Epithelial cell of proximal tubule (primary cell): ENCODE data around the gene WDR87. TPM values are rescaled to one million over a fixed set of nuclear protein-coding genes. Genes with fewer than 3 reads are reported as not detected.

ENCODE experiments used
- DNase-seq: peaks from one replicate; pipeline ENCODE4 v3.0.0-alpha.2; 2011; ENCODE audit warnings: low read depth
- H3K4me3 ChIP-seq: 2 replicates; pipeline ENCODE4 v1.5.1; 2011; ENCODE audit warnings: low read depth, mild to moderate bottlenecking, low read length
- total RNA-seq: library from RNA; depleted of rRNA; stranded (reverse); fragments of >200 nt; gene quantifications from 2 replicates; pipeline ENCODE4 v1.2.3, GENCODE V29; 2015
- TF ChIP-seq, protein P1 (sequence below): conservative IDR thresholded peaks from 2 replicates; pipeline ENCODE4 v1.5.1; 2012; ENCODE audit warnings: low read depth, mild to moderate bottlenecking, low read length

Gene WDR87
- total RNA-seq, 1 donor from 2014 or later = not detected

DNA sequence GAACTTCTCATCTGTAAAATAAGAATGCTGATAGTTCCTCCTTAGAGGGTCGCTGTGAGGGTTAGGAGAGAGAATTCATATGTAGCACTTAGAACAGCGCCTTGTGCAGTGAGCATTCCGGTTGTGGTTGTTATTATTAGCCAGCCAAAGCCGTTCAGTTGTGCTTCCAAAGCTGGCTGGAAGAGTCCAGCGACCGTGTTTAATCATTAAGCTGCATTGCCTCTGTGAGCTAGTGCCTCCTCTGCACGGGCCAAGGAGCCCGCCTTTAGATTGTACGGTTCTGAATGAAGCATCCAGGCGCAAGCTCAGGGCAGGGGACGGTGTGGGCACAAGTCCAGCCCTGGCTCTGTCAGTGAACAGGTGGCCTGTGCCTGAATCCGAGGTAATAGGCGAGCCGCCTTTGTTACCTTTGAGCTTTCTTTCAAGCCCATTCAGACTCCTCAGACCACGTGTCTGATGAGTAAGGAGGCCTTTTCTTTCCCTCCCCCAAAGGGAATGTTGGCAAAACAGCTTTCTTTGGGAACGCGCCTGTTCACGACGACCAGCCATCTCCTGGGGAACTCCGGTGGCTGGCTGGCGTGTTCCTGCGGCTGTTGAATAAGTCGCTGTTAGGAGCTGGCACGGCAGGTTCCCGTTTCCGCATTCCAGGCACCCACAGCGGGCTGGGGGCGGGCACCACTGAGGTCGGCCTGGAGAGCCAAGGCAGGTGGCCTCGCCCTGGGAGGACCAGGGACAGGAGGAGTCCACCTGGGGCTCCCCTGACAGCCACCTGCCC, 25.7 kb upstream of the WDR87 start:
- H3K4me3 ChIP-seq = peak overlapping the region; percentile 60
- TF ChIP-seq, protein P1, sequence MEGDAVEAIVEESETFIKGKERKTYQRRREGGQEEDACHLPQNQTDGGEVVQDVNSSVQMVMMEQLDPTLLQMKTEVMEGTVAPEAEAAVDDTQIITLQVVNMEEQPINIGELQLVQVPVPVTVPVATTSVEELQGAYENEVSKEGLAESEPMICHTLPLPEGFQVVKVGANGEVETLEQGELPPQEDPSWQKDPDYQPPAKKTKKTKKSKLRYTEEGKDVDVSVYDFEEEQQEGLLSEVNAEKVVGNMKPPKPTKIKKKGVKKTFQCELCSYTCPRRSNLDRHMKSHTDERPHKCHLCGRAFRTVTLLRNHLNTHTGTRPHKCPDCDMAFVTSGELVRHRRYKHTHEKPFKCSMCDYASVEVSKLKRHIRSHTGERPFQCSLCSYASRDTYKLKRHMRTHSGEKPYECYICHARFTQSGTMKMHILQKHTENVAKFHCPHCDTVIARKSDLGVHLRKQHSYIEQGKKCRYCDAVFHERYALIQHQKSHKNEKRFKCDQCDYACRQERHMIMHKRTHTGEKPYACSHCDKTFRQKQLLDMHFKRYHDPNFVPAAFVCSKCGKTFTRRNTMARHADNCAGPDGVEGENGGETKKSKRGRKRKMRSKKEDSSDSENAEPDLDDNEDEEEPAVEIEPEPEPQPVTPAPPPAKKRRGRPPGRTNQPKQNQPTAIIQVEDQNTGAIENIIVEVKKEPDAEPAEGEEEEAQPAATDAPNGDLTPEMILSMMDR = no peak
- peak; percentile 91 for DNase-seq

DNA sequence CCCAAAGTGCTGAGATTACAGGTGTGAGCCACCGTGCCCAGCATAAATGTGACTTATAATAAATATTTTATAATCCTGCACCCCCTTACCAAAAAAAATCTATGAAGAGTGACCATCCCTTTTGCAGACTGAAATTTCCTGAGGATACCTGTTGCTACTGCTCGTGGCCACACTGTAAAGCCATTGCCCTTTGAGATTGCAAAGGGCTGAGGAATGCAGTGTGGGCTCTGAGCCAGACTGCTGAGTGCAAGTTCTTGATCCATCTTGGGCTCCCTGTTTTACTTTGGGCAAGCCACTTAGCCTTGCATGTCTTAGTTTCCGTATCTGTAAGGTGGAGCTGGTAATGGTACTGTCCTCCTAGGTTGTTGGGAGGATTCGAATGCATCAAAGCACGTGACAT, 24.0 kb upstream of the WDR87 start:
- no peak overlapping the region for H3K4me3 ChIP-seq

DNA sequence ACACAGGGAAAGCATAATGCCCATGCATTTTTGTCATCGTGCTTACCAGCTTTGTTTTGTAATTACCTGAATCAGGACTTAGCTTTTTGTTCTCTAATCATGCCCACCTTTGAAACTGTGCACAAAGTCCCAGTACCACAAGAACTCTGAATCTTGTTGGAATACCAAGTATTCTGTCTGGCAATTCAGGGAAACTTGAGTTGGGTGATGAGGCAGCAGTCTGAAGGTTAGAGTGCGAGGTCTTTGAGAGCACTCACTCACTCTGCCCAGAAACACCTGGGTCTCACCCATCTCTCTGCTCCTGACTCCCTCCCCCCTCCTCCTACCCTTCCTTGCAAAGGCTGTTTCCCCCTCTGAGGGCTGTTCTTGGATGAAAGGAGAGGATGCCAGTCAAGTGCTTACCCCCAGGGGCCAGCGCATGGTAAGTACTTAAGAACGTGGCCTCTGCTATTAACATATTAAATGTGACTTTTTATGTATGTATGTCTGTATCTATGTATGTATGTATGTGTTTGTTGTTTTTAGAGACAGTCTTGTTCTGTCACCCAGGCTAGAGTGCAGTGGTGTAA, 23.0 kb upstream of the WDR87 start:
- no peak for DNase-seq
- TF ChIP-seq, protein P1 = no peak
- no peak overlapping the region for H3K4me3 ChIP-seq

More for the DNA sequence above, 24.0 kb upstream of the WDR87 start:
- TF ChIP-seq, protein P1 = no peak
- DNase-seq = no peak

DNA sequence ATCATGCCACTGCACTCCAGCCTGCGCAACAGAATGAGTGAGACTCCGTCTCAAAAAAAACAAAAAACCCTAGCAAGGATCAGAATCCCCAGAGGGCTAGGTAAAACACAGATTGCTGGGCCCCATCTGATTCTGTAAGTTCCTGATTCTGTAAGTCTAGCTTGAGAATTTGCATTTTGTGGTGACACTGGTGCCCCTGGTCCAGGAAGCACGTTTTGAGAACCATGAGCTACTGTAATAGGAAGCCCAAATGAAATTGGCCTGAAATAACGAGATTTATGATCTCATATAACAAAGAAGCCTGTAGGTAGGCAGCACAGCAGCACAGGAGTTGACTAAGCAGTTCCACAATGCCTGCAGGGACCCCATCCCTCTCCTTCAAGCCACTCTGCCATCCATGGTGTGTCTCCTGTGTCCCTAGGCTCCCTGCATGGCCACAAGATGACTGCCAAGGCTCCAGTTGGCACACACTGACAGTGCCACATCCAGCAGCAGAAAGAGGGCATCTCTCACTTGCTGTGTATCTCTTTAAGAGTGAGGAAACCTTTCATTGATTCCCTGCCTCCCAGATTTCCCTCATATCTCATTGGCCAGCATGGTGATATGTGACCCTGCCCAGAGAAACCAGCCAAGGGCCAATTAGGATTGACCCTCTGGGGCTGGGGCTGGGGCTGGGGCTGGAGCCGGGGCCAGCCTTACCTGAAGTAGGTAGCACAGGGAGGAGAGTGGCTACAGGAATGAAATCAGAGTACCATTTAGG, 22.3 kb upstream of the WDR87 start:
- TF ChIP-seq, protein P1 = no peak
- no peak overlapping the region for H3K4me3 ChIP-seq
- DNase-seq = no peak

DNA sequence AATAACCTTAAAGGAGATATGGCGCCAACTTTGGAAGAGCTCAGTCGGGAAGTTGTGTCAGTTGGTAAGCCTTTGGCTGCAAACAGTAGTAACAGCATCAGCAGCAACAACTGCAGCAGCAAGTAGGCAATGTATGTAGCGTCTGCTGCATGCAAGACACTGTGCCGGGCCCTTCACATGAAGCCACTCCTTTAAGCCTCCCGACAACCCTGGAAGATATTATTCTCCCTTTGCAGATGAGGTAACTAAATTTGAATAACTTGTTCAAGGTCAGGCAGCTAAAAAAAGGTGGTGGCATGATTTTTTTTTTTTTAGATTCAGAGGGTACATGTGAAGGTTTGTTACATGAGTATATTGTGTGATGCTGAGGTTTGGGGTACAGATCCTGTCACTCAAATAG, 20.3 kb upstream of the WDR87 start:
- no peak for DNase-seq
- H3K4me3 ChIP-seq = no peak overlapping the region
- TF ChIP-seq, protein P1 = no peak

DNA sequence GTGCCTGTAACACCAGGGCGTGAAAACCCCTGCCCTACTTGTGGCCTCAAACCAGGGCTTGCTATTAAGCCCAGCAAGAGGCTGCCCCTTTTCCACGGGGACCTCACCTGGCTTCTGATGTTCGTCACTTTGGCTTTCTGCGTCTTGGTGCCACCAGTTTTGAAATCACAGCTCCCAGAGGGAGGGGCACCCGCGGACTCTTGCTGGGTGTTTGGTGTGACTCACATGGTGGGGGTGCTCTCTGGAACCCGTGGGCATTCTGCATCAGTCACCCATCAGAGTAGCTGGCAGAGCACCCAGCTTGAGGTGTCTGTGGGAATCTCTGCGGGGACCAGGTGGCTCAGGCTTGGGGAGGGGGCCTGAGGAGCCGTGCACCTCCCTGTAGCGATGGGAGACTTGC, 19.9 kb upstream of the WDR87 start:
- TF ChIP-seq, protein P1 = no peak
- DNase-seq = no peak
- H3K4me3 ChIP-seq = no peak overlapping the region
